Endothelial cell of hepatic sinusoid (primary cell): Measurements from ENCODE around the gene GALNT12.

ENCODE experiments used
- in situ Hi-C: cut with HindIII; loops from 2 replicates; pipeline ENCODE4 v1.10.0; 2017; ENCODE audit warnings: low sequenced_read_pairs

Gene GALNT12

DNA sequence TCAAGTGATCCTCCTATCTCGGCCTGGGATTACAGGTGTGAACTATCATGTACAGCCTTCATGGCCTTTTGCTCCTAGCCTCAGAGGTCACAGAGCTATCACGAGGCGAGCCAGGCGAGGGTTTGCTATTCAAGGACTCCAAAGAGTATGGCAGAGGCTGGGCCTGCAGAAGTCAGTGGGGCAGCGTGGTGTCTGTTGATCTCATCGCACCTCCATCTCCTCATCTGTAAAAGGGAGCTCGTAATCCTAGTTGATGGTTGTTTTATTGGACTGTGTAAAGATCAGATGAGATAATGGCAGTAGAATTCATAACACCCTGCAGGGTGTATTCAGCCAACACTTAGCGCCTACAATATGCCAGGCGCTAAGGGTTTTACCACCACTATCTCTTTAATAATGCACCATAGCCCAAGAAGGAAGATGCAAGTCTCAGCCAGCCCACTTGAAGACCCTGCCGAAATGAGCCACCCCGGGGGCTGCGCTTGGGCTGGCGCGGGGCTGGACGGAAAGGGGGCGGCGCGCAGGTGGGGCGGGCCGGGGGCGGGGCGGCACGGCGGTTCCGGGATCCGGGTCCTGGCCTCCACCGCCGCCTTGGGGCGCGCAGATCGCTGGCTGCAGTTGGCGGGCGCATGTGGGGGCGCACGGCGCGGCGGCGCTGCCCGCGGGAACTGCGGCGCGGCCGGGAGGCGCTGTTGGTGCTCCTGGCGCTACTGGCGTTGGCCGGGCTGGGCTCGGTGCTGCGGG, at the start of gene GALNT12:
TSS of gene GALNT12 (plus strand) at position 601 of the 744 bp plus-strand sequence. CDS start at position 630, 29 bp downstream.
- in situ Hi-C loops, result no loop called here

- in situ Hi-C loops, result loop anchor here (25.0 kb wide), 1 partner anchor 198 kb away; no protein-coding TSS in a partner anchor
These were observed 47.2 kb upstream of the GALNT12 start for GRCh38 chr9:98760231-98760630.

GRCh38 chr9:98763986-98764745, 43.3 kb upstream of the GALNT12 start:
- in situ Hi-C loops, result loop anchor here (25.0 kb wide), 1 partner anchor 202 kb away; no protein-coding TSS in a partner anchor

DNA sequence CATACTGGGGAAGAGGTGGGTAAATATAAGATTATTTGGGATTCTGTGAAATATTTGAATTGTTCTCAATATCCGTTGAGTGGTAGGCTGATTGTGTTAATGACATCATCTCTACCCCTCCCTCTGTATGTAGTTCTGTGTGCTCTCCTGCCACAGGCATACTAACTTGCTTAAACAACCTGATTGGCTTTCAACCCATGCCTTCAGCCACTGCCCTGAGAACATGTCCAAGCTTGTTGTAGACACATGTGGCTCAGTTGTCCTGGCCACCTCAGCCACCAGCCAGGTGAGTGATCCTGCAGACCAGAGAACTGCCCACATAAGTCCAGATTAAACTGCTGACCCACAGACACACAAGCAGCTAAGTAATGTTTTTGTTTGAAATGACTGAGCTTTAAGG, 42.2 kb upstream of the GALNT12 start:
- in situ Hi-C loops, result loop anchor here (5.0 to 25.0 kb wide), 2 partner anchors 203 to 478 kb away; no protein-coding TSS in a partner anchor

- in situ Hi-C loops, result loop anchor here (5.0 to 25.0 kb wide), 2 partner anchors 204 to 479 kb away; no protein-coding TSS in a partner anchor
These were observed 40.9 kb upstream of the GALNT12 start for GRCh38 chr9:98766586-98766985.

DNA sequence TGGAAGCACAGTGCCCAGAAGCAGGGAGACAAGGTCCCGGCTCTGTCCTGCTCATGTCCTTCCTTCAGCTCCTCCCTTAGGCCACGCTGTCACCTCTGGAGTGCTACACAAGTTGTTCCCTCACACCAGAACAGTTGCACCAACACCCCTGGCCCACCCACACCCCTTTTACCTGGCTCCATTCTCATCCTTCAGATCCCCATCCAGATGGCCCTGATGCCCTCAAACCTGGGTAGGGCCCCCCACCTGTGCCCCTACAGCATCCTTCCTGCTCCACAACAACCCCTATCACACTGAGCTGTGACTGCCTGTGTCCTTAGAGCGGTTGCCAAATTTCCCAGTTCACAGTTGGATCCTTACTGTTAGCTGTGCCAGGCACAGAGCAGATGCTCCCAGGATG, 40.3 kb upstream of the GALNT12 start:
- in situ Hi-C loops, result loop anchor here (5.0 to 25.0 kb wide), 2 partner anchors 205 to 480 kb away; no protein-coding TSS in a partner anchor

DNA sequence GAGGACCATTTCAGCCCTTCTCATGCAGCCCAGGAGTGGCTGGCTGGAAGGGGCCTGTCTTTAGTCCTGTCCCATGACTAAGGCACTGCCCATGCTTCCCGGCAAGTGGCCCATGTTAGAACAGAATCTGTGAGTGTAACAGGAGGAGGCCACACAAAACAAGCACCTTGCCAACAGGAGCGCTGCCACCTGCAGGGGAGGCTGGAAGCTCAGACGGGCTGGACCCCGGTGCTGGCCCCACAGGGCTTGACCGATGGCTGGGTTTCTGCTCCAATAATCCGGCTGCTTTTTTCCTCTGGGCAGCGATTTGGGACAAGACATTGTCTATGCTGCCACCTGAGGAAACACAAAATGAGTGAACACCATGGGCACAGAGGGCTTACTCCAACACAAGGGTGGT, 39.6 kb upstream of the GALNT12 start:
- in situ Hi-C loops, result loop anchor here (5.0 to 25.0 kb wide), 2 partner anchors 206 to 481 kb away; no protein-coding TSS in a partner anchor

- in situ Hi-C loops, result loop anchor here (5.0 to 25.0 kb wide), 2 partner anchors 206 to 481 kb away; no protein-coding TSS in a partner anchor
These were observed 39.1 kb upstream of the GALNT12 start for GRCh38 chr9:98768344-98768743.

- in situ Hi-C loops, result loop anchor here (25.0 kb wide), 1 partner anchor 208 kb away; no protein-coding TSS in a partner anchor
These were observed 36.8 kb upstream of the GALNT12 start for GRCh38 chr9:98770717-98771116.

DNA sequence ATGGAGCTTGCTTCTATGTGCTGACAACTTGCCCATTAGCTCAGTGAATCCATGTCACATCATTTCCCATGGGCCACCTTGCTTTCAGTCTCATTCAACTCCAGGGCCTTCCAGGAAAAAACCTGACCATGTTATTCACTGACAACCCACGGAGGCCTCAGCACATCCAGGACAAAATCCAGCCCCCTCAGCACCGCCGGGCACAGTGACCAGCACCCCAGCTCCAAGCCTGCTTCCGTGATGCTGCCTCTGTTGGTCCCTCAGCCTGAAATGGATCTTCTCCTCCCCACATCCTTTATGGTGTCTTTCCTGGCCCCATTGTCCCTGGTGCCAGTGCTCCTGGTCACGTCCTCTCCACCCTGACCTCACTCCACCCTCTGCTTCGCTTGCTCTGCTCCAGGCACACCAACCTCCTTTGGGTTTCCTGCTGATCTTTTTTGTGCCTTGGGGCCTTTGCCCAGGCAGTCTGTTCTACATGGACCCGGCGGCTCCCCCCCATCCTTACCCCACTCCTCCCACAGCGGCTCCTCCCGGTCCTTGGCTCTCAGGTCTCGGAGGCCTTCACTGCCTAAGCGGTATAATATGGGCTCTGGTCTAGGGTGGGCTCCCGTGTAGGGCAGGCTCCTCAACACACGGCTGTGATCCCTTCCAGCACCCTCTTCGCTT, 36.1 kb upstream of the GALNT12 start:
- in situ Hi-C loops, result loop anchor here (25.0 kb wide), 1 partner anchor 209 kb away; no protein-coding TSS in a partner anchor

DNA sequence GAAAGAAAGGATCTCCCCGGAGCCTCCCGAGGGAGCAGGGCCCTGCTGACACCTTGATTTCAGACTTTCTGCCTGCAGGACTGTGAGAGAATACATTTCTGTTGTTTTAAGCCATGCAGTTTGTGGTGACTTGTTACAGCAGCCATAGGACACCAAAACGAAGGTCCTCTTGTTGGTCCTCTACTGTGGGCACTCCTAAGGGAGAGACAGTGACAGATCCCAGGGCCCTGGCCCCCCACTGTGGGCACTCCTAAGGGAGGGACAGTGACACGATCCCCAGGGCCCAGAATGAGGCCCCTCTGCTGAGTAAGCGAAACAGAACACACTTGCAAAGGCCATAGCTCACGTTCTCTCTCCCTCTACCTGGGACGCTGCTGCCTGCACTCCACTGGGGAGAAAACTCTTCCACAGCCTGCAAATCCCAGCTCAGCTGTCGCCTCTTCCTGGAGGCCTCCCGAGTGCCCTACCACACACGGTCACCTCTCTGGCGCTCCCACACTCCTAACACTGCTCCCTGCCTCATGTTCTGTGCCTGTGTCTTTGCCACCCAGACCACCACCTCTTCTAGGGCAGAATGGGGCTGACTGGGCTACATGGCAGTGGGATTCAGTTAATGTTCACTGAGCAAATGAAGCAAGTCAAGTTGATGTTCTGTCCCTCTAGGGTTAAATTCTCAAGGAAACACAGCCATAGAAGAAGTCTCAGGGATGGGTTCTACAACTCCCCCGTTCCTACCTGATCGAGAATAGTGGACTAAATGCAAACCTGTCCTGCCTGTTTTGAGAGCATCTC, 34.9 kb upstream of the GALNT12 start:
- in situ Hi-C loops, result loop anchor here (25.0 kb wide), 1 partner anchor 210 kb away; no protein-coding TSS in a partner anchor

- in situ Hi-C loops, result loop anchor here (25.0 kb wide), 1 partner anchor 211 kb away; no protein-coding TSS in a partner anchor
These were observed 33.7 kb upstream of the GALNT12 start for GRCh38 chr9:98773721-98774120.

DNA sequence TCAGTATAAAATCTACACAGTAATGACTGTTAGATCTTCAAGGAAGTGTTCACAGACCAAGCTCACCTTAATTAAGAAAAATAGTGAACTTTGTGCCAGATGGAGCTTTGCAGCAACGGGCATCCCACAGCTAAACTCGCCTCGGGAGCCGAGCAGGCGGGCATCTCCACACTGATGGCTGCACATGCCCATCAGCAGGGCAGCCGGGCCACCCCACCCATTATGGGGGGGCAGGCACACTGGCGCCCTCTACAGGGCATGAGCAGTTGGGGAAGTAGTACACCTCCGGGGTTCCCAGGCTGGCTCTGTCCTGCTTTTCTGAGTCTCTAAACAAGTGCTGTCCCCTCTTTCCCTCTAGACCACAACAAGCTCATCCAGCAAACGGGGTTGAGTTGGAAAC, 32.7 kb upstream of the GALNT12 start:
- in situ Hi-C loops, result loop anchor here (25.0 kb wide), 1 partner anchor 212 kb away; no protein-coding TSS in a partner anchor

GRCh38 chr9:98775831-98776441, 31.5 kb upstream of the GALNT12 start:
- in situ Hi-C loops, result no loop called here

- in situ Hi-C loops, result no loop called here
These were observed 29.9 kb upstream of the GALNT12 start for GRCh38 chr9:98777618-98778017.

- in situ Hi-C loops, result no loop called here
These were observed 29.2 kb upstream of the GALNT12 start for GRCh38 chr9:98778251-98778650.

DNA sequence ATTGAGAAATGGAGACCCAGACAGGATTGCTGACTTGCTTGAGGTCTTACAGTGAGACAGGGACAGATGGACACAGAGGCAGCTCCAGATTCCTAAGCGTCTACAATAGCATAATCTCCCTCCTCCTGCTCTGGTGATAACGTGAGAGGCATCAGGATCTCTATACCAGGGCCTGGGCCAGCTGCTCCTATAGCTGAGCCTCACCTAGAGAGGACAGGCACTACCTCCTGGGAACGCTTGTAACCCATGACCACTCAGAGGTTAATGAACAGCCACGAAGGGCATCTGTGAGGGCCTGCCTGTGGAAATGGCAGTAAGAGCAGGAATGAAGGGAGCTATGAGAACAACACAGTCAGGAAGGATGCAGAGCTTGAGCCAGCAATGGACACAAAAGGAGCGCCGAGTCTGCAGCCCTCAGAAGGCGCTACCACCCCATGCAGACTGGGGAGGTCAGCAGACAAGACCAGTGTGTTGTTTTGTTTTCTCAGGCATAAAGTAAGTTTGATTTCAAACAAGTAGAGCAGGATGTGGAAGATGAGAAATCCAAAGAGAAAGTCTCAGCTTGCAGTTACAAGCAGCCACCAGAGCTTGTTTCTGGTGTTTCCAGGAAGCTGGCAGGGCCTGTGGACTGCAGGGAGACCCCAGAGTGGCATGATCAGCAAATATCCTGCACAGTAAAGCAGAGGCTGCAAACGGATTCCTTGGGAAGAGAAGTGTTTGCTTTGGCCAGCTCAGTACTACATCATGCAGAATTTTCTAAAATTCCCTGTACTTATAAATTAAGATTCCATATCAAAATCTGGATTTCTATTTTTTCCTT, 28.5 kb upstream of the GALNT12 start:
- in situ Hi-C loops, result no loop called here

- in situ Hi-C loops, result no loop called here
These were observed 27.3 kb upstream of the GALNT12 start for GRCh38 chr9:98780059-98780749.
